ENCODE data around the gene ZSWIM6.

DNA sequence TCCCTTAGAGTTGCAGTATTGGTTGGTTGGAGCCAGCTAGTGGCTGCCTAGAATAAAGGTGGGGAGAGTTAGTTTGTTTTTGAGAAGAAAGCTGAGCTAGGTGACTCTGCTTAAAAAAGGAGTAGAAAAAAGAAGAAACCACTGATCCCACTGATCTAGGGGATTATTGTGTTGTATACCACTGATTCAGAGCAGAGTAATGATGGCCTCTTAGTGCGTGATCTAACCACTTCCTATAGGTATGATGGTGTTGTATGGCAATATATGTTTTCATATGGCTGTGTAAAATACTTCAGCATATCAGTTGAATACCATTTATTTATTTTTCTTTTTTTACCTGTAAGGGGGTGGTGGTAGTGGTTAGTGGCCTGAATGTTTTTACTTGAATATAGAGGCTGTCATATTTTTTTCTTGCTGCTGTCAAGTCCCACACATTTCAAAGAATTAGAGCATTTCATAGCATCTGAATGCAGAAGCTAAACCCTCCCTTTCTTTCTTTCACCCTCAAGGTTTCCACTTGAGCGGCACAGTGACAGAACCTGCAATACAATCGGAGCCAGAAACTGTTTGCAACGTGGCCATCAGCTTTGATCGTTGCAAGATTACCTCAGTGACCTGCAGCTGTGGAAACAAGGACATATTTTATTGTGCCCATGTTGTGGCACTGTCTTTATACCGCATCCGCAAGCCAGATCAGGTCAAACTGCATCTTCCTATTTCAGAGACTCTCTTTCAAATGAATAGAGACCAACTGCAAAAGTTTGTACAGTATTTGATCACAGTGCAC, 140.3 kb downstream of the ZSWIM6 start:
- TF ChIP-seq, protein P1, sequence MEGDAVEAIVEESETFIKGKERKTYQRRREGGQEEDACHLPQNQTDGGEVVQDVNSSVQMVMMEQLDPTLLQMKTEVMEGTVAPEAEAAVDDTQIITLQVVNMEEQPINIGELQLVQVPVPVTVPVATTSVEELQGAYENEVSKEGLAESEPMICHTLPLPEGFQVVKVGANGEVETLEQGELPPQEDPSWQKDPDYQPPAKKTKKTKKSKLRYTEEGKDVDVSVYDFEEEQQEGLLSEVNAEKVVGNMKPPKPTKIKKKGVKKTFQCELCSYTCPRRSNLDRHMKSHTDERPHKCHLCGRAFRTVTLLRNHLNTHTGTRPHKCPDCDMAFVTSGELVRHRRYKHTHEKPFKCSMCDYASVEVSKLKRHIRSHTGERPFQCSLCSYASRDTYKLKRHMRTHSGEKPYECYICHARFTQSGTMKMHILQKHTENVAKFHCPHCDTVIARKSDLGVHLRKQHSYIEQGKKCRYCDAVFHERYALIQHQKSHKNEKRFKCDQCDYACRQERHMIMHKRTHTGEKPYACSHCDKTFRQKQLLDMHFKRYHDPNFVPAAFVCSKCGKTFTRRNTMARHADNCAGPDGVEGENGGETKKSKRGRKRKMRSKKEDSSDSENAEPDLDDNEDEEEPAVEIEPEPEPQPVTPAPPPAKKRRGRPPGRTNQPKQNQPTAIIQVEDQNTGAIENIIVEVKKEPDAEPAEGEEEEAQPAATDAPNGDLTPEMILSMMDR (conservative IDR thresholded peaks at IDR 0.05; ENCODE audit: low read length): no peak
- no peak for TF ChIP-seq EZH2phosphoT487 (IDR thresholded peaks at IDR 0.05; ENCODE audit: borderline replicate concordance, low read depth, low read length)
